T-helper 2 cell treated with Interferon-gamma antibody and Interleukin-4, amounts not matched to agents 5 μg/mL and 100 μg/mL, for 36 hours (primary cell): ENCODE data around the gene ANXA8.
A peak's percentile ranks its signal among the peaks of the same experiment; 100 is the strongest.
"Not testable (repeated sequence)": the region's sequence is repeated elsewhere in the genome, so short reads cannot be mapped to it uniquely, and the experiment has no call there.

Experiments used
- DNase-seq: peaks from one replicate; pipeline ENCODE4 v3.0.0; 2021; ENCODE audit warnings: low spot score
- H3K27ac Mint-ChIP-seq: one replicate; pipeline ENCODE4 v1.8.0; 2021; ENCODE audit warnings: mild to moderate bottlenecking, mixed read lengths
- H3K27me3 Mint-ChIP-seq: one replicate; pipeline ENCODE4 v1.8.0; 2021; ENCODE audit warnings: low read depth, mixed read lengths
- H3K36me3 Mint-ChIP-seq: one replicate; pipeline ENCODE4 v1.8.0; 2021; ENCODE audit warnings: low read depth, mixed read lengths
- H3K4me1 Mint-ChIP-seq: one replicate; pipeline ENCODE4 v1.8.0; 2021; ENCODE audit warnings: low read depth, mixed read lengths
- H3K4me3 Mint-ChIP-seq: one replicate; pipeline ENCODE4 v1.8.0; 2022; ENCODE audit warnings: mild to moderate bottlenecking, moderate library complexity, mixed read lengths
- H3K9me3 Mint-ChIP-seq: one replicate; pipeline ENCODE4 v1.8.0; 2021; ENCODE audit warnings: mixed read lengths

Gene ANXA8

DNA sequence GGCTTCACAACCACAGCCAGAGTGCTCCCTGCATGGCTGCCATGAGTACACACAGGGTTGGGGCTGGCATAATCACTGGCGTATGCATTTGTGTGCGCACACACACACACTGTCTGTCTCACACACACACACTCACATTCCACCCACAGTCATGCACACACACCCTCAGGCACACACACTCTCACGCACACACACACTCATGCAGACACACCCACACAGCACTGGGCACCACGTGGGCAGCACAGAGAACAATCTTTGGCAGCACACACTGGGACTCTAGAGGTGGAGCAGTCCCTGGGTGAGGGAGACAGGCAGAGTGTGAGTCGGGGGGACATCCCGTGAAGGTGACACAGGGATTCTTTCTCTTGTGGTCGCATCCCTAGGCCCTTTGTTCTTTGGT, 10.4 kb downstream of the ANXA8 start:
- H3K9me3 Mint-ChIP-seq, H3K4me3 Mint-ChIP-seq, H3K36me3 Mint-ChIP-seq, DNase-seq, H3K27ac Mint-ChIP-seq, H3K27me3 Mint-ChIP-seq, H3K4me1 Mint-ChIP-seq: not testable (repeated sequence)

GRCh38 chr10:47472647-47473046, 11.3 kb downstream of the ANXA8 start:
- not testable (repeated sequence) for DNase-seq, H3K36me3 Mint-ChIP-seq, H3K27me3 Mint-ChIP-seq, H3K4me1 Mint-ChIP-seq, H3K9me3 Mint-ChIP-seq, H3K4me3 Mint-ChIP-seq, H3K27ac Mint-ChIP-seq

DNA sequence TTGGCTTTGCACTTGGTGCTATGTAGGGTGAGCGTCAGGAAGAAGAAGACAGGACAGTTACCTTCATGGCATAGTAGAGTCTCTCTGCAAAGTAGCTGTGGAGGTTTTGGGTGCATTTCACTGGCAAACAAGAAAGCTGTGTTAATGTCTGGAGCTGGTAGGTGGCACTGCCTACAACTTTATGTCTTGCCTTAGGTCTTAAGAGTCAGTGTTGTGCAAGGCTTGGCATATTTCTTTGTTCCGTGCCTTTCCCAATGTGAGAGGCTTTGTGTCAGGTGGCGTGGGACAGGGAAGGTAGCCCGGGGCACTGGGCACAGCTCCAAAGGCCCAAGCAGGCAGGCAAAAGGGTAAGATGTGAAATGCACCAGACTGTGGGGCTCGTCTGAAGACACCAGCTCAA, 11.8 kb downstream of the ANXA8 start:
- not testable (repeated sequence) for H3K36me3 Mint-ChIP-seq, DNase-seq, H3K4me3 Mint-ChIP-seq, H3K27me3 Mint-ChIP-seq, H3K9me3 Mint-ChIP-seq, H3K27ac Mint-ChIP-seq, H3K4me1 Mint-ChIP-seq

GRCh38 chr10:47468731-47469528, 15.0 kb downstream of the ANXA8 start:
- not testable (repeated sequence) for H3K9me3 Mint-ChIP-seq, H3K36me3 Mint-ChIP-seq, H3K4me3 Mint-ChIP-seq, H3K4me1 Mint-ChIP-seq, H3K27me3 Mint-ChIP-seq, DNase-seq, H3K27ac Mint-ChIP-seq

GRCh38 chr10:47467957-47468356, 16.0 kb downstream of the ANXA8 start:
- not testable (repeated sequence) for DNase-seq, H3K4me3 Mint-ChIP-seq, H3K27ac Mint-ChIP-seq, H3K4me1 Mint-ChIP-seq, H3K36me3 Mint-ChIP-seq, H3K9me3 Mint-ChIP-seq, H3K27me3 Mint-ChIP-seq

GRCh38 chr10:47467458-47467857, 16.5 kb downstream of the ANXA8 start:
- H3K4me1 Mint-ChIP-seq, H3K27me3 Mint-ChIP-seq, H3K9me3 Mint-ChIP-seq, H3K4me3 Mint-ChIP-seq, H3K27ac Mint-ChIP-seq, H3K36me3 Mint-ChIP-seq, DNase-seq: not testable (repeated sequence)

GRCh38 chr10:47465216-47465917, 18.5 kb downstream of the ANXA8 start:
- DNase-seq, H3K36me3 Mint-ChIP-seq, H3K4me1 Mint-ChIP-seq, H3K27ac Mint-ChIP-seq, H3K9me3 Mint-ChIP-seq, H3K4me3 Mint-ChIP-seq, H3K27me3 Mint-ChIP-seq: not testable (repeated sequence)

DNA sequence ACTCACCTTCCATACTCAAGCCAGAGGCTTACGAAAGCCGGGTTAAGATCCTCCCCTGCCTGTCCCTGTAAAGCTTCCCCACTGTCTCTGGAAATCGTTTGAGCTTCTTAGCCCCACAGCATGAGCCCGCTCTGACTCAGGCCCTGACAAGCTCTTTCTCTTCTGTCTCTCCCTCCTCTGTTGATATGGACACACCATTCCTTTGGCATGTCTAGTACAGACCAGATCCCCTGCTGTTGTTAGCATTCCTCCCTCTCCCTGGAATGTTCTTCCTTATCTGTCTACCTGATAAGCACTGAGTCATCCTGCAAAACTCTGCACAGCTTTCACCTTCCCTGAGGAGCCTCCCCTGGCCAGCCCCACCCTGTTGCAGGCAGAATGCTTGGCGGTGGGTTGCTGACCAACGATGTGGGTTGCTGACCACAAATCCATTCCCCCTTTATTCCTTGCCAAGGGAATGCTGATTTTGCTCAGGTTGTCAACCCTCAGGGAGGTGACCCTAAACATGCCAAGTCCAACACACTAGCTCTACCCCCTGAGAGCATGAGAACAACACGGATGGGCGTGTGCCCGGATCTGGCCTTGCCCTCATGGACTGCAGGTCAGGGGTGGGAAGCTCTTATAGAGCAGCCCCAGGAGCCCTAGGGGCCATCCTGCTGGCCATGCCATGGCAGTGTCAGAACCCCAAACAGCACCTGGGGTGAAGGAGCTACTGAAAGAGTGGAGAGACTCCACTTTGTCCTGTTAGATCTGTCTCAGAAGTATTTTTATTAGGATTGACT, 21.1 kb downstream of the ANXA8 start:
- H3K36me3 Mint-ChIP-seq, DNase-seq, H3K27me3 Mint-ChIP-seq, H3K4me3 Mint-ChIP-seq, H3K27ac Mint-ChIP-seq, H3K9me3 Mint-ChIP-seq: not testable (repeated sequence)
- H3K4me1 Mint-ChIP-seq: peaks cover 12% of the 10 kb centered on the region

- H3K27me3 Mint-ChIP-seq, H3K9me3 Mint-ChIP-seq, H3K36me3 Mint-ChIP-seq: not testable (repeated sequence)
- peak; percentile 61 for DNase-seq
- H3K4me1 Mint-ChIP-seq: peaks cover 12% of the 10 kb centered on the region
- H3K27ac Mint-ChIP-seq: peak overlapping the region; percentile 85
- peak overlapping the region; percentile 77 for H3K4me3 Mint-ChIP-seq
Measured at GRCh38 chr10:47461261-47461687, 22.6 kb downstream of the ANXA8 start.

DNA sequence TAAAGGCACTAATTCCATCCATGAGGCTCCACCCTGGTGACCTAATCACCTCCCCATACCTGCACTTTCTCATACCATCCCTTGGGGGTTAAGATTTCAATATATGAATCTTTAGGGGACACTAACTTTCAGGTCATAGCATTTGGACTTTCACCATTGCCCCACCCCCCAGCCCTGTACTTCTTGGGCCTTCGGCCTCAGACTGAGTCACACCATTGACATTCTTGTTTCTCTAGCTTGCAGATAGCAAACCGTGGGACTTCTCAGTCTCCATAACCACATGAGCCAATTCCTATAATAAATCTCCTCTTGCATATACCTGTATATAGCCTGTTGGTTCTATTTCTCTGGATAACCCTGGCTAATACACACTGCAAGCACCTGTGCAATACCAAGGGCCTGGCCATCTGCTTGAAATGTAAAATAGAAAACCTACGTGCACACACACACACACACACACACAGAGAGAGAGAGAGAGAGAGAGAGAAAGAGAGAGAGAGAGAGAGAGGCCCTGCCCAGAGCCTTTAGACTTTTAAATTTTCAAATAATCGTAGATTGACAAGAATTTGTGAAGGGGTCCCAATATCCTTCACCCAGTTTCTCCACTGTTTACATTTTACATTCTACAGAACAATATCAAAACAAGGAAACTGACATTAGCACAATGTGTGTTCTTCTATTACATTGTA, 25.3 kb downstream of the ANXA8 start:
- Mint-ChIP-seq H3K4me3 (no peak overlapping the region), H3K36me3 (no peaks in the 10 kb centered on the region), H3K4me1 (peaks cover 21% of the 10 kb centered on the region), H3K27ac (no peak overlapping the region), H3K9me3 (no peaks in the 10 kb centered on the region), H3K27me3 (peaks cover 4% of the 10 kb centered on the region)
- DNase-seq: no peak

DNA sequence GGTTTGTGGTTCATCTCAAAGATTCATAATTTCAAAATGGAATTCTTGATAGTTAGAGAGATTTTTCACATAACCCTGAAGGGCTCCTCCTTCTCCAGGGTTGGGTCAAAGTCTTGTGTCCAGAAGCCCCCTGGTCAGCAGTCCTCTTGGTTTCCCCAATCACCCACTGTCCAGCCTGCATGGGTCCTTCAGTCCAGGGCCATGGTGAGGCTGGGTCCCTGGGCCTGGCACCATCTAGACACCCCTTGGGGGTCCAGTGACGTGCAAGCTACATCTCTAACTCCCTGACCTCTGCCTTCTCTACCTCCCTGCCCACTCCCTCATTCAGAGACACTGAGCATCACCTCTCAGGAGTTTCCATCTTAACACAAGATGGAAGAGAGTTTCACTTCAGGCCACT, 26.1 kb downstream of the ANXA8 start:
- H3K4me3 Mint-ChIP-seq: no peak overlapping the region
- H3K9me3 Mint-ChIP-seq: no peaks in the 10 kb centered on the region
- DNase-seq: no peak
- no peak overlapping the region for H3K27ac Mint-ChIP-seq
- H3K4me1 Mint-ChIP-seq: peaks cover 24% of the 10 kb centered on the region
- H3K36me3 Mint-ChIP-seq: no peaks in the 10 kb centered on the region
- peaks cover 4% of the 10 kb centered on the region for H3K27me3 Mint-ChIP-seq

- H3K4me1 Mint-ChIP-seq: peaks cover 24% of the 10 kb centered on the region
- no peak overlapping the region for H3K4me3 Mint-ChIP-seq
- no peak overlapping the region for H3K27ac Mint-ChIP-seq
- no peaks in the 10 kb centered on the region for H3K9me3 Mint-ChIP-seq
- no peak for DNase-seq
- no peaks in the 10 kb centered on the region for H3K36me3 Mint-ChIP-seq
- peaks cover 4% of the 10 kb centered on the region for H3K27me3 Mint-ChIP-seq
Measured at GRCh38 chr10:47457528-47457820, 26.4 kb downstream of the ANXA8 start.

DNA sequence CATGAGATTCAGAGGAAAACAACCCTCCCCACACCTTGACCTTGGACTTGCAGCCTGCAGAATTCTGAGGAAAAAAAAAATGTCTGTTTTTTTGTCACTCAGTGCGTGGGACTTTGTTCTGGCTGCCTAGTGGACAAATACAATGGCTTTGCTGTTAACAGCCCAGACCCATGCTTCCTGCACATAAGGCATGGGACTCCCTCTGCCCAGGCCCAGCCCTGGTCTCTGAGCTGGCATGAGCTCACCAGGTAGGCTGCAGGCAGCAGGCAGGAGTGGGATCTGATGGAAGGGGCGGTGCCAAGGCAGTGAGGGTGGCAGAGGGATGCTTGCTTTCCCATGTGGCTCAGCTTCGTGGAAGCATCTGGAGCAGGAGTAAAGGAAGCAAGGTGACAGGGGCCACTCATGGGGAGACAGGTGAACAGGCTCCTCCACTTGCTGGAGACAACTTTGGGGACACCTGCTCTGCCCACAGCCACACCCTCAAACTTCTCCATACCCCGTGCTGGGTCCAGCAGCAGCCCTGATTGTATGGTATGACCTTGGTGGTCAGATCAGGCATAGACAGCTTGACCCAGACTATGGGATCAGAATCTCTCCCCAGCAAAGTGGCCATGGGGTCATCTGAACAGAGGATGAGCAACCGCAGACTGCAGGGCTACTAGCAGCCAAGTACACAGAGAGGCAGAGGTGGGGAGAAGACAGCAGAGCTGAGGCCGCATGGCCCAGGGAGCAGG, 27.0 kb downstream of the ANXA8 start:
- Mint-ChIP-seq H3K27ac (no peak overlapping the region), H3K4me3 (no peak overlapping the region), H3K4me1 (peaks cover 24% of the 10 kb centered on the region), H3K36me3 (no peaks in the 10 kb centered on the region), H3K9me3 (no peaks in the 10 kb centered on the region), H3K27me3 (peaks cover 4% of the 10 kb centered on the region)
- DNase-seq: no peak
